ENCODE results near the gene KIF16B.

KIF16B gene

GRCh38 chr20:16283978-16284377 is 289.3 kb downstream of the KIF16B start:
- H3K9me3 ChIP-seq, result no peaks in the 10 kb centered on the region
- H3K27me3 ChIP-seq (ENCODE audit: low read depth), result no peaks in the 10 kb centered on the region
- no peak overlapping the region for H3K4me3 ChIP-seq
- DNase-seq (ENCODE audit: low spot score in 2 of 2), result no peak
- no peaks in the 10 kb centered on the region for H3K36me3 ChIP-seq (replicated peaks)
- in situ Hi-C loops (cut with MboI; ENCODE audit: low sequenced_read_pairs), result no loop called here
- H3K4me1 ChIP-seq, result no peaks in the 10 kb centered on the region

- Histone ChIP-seq H3K36me3 (replicated peaks) (no peaks in the 10 kb centered on the region), H3K4me3 (no peak overlapping the region), H3K4me1 (no peaks in the 10 kb centered on the region), H3K9me3 (no peaks in the 10 kb centered on the region), H3K27me3 (ENCODE audit: low read depth) (no peaks in the 10 kb centered on the region)
- DNase-seq (ENCODE audit: low spot score in 2 of 2), result no peak
- in situ Hi-C loops (cut with MboI; ENCODE audit: low sequenced_read_pairs), result no loop called here
Observed at GRCh38 chr20:16283307-16283706, 289.9 kb downstream of the KIF16B start.

DNA sequence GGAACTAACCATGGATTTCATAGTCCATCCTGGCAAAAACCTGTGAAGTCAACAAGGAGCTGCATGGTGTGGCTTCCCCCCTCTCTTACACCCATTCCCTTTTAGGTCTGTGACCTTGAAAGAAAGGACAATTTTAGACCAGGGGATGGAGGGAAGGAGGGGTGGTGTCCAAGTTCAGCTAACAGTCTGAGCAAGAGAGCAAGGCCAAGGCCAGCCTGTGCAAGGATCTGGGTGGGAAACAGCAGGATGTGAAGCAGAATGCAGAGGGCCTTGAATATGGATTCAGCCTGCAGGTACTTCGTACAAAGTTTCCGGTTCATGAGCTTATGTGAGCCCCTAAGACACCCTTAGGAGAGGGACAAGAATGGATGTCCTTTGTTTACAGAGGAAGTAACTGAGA is 293.0 kb downstream of the KIF16B start:
- Histone ChIP-seq H3K27me3 (ENCODE audit: low read depth) (no peaks in the 10 kb centered on the region), H3K4me3 (no peak overlapping the region), H3K4me1 (no peaks in the 10 kb centered on the region), H3K9me3 (no peaks in the 10 kb centered on the region), H3K36me3 (replicated peaks) (no peaks in the 10 kb centered on the region)
- DNase-seq (ENCODE audit: low spot score in 2 of 2), result no peak
- in situ Hi-C loops (cut with MboI; ENCODE audit: low sequenced_read_pairs), result no loop called here

DNA sequence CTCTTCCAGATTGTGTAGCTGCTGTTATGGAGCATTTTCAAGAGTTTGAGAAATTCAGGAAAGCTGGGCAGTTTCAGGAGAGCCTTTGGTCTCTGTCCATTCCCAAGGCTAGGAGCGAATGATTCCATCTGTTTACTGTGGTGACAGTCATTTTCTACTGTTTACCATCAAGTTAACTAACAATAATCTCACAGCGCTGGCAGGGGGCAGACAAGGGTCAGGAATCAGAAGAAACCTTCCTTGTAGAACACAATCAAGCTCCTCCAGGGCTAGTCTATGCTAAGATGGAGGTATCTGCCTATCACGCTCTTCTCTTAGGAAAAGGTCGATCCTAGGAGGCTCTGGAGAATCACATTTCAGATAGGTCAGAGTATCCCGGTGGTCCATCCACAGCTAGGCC is 293.9 kb downstream of the KIF16B start:
- H3K4me3 ChIP-seq, result no peak overlapping the region
- H3K4me1 ChIP-seq, result no peaks in the 10 kb centered on the region
- in situ Hi-C loops (cut with MboI; ENCODE audit: low sequenced_read_pairs), result no loop called here
- no peaks in the 10 kb centered on the region for H3K9me3 ChIP-seq
- H3K27me3 ChIP-seq (ENCODE audit: low read depth), result no peaks in the 10 kb centered on the region
- no peak for DNase-seq (ENCODE audit: low spot score in 2 of 2)
- H3K36me3 ChIP-seq (replicated peaks), result no peaks in the 10 kb centered on the region

DNA sequence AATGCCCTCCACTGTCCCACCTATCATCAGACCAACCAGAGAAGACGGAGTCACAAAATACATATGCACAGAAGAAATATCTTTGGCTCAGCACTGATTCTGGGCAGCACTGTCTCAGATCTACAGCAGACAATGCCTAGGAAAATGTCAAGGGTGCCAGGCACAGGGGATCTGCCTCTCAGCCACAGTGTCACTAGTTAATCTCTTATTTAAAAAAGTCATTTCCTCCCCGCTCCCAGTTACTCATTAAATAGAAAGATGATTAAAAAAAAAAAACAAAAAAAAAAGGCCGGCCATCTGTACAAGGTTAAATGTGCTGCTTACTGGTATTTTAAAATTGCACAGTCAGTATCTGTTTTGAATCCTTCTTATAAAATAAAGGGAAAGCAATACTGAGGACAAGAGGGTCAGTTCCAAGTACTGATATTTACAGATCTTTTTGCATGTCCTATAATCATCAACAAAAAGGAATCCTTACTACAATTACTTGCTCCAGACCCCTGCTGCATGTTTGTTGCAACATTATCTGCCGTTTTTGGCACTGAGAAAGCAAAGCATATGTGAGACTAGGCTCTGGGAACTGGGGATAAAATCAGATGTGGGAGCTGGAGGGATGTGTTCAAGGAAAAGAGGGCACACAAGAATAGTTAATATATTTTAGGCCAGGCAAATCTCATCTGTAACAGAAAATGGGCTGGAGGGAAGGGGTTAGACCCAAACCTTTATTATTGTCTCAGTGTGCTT is 299.3 kb downstream of the KIF16B start:
- H3K4me3 ChIP-seq, result no peak overlapping the region
- H3K36me3 ChIP-seq (replicated peaks), result no peaks in the 10 kb centered on the region; the same call in 1 of the 2 replicates
- H3K9me3 ChIP-seq, result no peaks in the 10 kb centered on the region
- no peaks in the 10 kb centered on the region for H3K27me3 ChIP-seq (ENCODE audit: low read depth)
- no peak for DNase-seq (ENCODE audit: low spot score in 2 of 2)
- no peaks in the 10 kb centered on the region for H3K4me1 ChIP-seq
- in situ Hi-C loops (cut with MboI; ENCODE audit: low sequenced_read_pairs), result no loop called here

- no peaks in the 10 kb centered on the region for H3K9me3 ChIP-seq
- in situ Hi-C loops (cut with MboI; ENCODE audit: low sequenced_read_pairs), result no loop called here
- H3K27me3 ChIP-seq (ENCODE audit: low read depth), result no peaks in the 10 kb centered on the region
- no peak for DNase-seq (ENCODE audit: low spot score in 2 of 2)
- H3K4me3 ChIP-seq, result no peak overlapping the region
- no peaks in the 10 kb centered on the region; the same call in 1 of the 2 replicates for H3K36me3 ChIP-seq (replicated peaks)
- no peaks in the 10 kb centered on the region for H3K4me1 ChIP-seq
Observed at GRCh38 chr20:16272780-16273360, 300.4 kb downstream of the KIF16B start.

GRCh38 chr20:16271450-16271849 is 301.8 kb downstream of the KIF16B start:
- in situ Hi-C loops (cut with MboI; ENCODE audit: low sequenced_read_pairs), result no loop called here
- H3K36me3 ChIP-seq (replicated peaks), result no peaks in the 10 kb centered on the region; the same call in 1 of the 2 replicates
- no peaks in the 10 kb centered on the region for H3K4me1 ChIP-seq

DNA sequence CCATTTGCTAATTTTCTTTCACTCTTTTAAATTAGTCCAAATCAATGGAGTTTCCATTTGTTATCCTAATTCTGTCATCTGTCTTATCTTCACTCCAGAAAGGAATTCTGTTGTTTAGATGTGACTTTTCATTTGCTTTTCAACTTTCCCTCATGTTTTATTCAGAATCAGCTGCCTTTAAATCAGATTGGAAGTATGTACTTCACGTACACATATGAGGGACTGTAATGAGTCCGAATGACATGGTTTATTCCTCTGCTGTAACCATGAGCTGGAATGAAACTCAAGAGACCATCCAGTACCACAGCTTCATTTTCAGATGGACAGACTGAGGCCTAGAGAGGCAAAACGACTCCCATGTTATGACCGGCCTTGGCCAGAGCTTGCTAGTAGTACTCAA is 302.3 kb downstream of the KIF16B start:
- no peaks in the 10 kb centered on the region for H3K27me3 ChIP-seq (ENCODE audit: low read depth)
- no peaks in the 10 kb centered on the region; the same call in 1 of the 2 replicates for H3K36me3 ChIP-seq (replicated peaks)
- no peak for DNase-seq (ENCODE audit: low spot score in 2 of 2)
- in situ Hi-C loops (cut with MboI; ENCODE audit: low sequenced_read_pairs), result no loop called here
- H3K4me3 ChIP-seq, result no peak overlapping the region
- H3K9me3 ChIP-seq, result no peaks in the 10 kb centered on the region
- H3K4me1 ChIP-seq, result no peaks in the 10 kb centered on the region

More at GRCh38 chr20:16271450-16271849, 301.8 kb downstream of the KIF16B start:
- H3K4me3 ChIP-seq, result no peak overlapping the region
- DNase-seq (ENCODE audit: low spot score in 2 of 2), result no peak
- H3K27me3 ChIP-seq (ENCODE audit: low read depth), result no peaks in the 10 kb centered on the region
- H3K9me3 ChIP-seq, result no peaks in the 10 kb centered on the region

DNA sequence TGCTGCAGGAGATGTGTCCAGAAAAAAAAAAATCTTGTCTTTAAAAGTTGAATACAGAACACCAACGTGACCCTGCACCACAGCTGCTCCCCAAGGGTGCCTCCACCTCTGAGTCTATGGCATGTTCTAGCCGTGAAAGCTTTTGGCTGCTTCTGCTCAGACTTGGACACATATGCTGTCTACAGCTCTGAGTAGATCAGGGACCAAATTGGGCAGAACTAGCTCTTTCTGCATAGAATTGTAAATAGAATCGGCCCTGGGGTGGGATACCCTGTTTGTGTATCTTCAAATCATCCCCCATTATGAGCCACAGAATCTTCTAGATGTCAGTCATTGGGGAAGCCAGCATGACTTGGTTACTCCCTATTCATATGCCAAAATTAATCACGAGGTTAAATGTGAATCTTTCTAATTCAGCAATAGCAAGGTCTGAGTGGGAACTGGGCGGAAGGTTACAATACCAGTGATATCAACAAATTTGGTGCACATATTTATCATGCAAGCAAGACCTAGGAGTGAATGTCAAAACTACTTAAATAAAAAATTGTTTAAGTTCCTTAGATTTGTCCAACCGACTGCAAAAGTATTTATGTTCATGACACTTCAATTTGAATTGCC is 302.8 kb downstream of the KIF16B start:
- DNase-seq (ENCODE audit: low spot score in 2 of 2), result no peak
- in situ Hi-C loops (cut with MboI; ENCODE audit: low sequenced_read_pairs), result no loop called here
- Histone ChIP-seq H3K4me1 (no peaks in the 10 kb centered on the region), H3K27me3 (ENCODE audit: low read depth) (no peaks in the 10 kb centered on the region), H3K9me3 (no peaks in the 10 kb centered on the region), H3K4me3 (no peak overlapping the region), H3K36me3 (replicated peaks) (no peaks in the 10 kb centered on the region; the same call in 1 of the 2 replicates)

DNA sequence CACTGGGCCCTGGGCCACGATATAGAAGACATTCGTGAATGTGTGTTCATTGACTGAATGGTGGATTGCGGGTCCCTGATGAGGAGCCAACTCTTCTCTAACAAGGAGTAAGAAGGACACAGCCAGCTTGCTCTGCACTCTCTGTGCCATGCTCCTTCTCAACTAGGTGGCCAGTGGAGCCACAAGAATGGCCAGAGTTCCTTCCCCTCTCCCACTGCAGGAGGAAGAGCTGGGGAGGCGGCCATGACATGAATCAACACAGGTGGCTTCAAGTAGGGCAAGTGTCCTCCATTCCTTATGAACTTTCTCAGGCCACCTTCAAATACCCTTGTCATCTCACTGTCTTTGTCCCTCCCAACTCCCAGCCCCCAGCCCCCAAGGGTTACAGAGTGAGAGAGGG is 305.7 kb downstream of the KIF16B start:
- Histone ChIP-seq H3K36me3 (replicated peaks) (no peaks in the 10 kb centered on the region; the same call in 1 of the 2 replicates), H3K4me3 (no peak overlapping the region), H3K27me3 (ENCODE audit: low read depth) (no peaks in the 10 kb centered on the region), H3K4me1 (no peaks in the 10 kb centered on the region), H3K9me3 (no peaks in the 10 kb centered on the region)
- DNase-seq (ENCODE audit: low spot score in 2 of 2), result no peak
- in situ Hi-C loops (cut with MboI; ENCODE audit: low sequenced_read_pairs), result no loop called here

DNA sequence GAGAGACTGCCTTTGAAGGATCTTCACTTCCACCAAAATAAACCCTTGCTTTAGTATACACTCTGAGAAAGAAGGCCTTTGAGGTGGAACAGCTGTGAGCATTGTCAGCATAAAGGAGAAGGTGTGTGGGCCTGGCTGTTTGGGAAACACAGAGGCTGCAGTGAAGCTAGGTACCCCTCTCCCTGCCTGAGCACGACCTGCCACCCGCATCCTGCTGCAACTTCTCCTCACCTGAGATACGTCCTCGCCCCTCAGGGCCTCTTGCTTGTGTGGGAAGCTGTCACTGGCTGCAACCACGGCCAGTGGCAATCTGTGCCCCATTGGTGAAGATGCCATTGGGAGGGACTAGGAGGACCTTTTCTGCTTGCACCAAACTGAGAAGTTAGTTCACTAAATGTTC is 307.9 kb downstream of the KIF16B start:
- no peaks in the 10 kb centered on the region for H3K27me3 ChIP-seq (ENCODE audit: low read depth)
- no peak for DNase-seq (ENCODE audit: low spot score in 2 of 2)
- no peak overlapping the region for H3K4me3 ChIP-seq
- H3K9me3 ChIP-seq, result no peaks in the 10 kb centered on the region
- in situ Hi-C loops (cut with MboI; ENCODE audit: low sequenced_read_pairs), result no loop called here
- no peaks in the 10 kb centered on the region for H3K36me3 ChIP-seq (replicated peaks)
- H3K4me1 ChIP-seq, result no peaks in the 10 kb centered on the region

DNA sequence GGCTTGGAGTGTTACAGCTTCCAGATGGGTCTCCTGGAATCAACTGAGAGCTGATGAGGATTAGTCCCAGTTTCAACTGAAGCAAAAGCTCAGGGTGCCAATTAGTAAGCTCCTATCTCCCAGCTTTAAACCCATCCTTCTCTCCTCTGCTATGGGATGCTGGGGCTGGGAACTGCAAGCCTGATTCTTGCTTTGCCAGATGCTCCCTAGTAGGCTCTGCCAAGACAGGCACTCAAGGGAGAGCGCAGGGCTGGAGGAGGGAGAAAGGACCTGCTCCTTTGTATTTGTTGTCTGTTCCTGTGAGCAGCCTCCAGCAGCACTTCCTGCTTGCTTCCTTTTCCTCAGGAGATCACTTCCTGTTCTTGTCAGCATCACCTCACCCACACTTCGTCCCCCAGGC is 309.7 kb downstream of the KIF16B start:
- H3K36me3 ChIP-seq (replicated peaks), result no peaks in the 10 kb centered on the region
- no peak for DNase-seq (ENCODE audit: low spot score in 2 of 2)
- no peak overlapping the region for H3K4me3 ChIP-seq
- in situ Hi-C loops (cut with MboI; ENCODE audit: low sequenced_read_pairs), result no loop called here
- no peaks in the 10 kb centered on the region for H3K4me1 ChIP-seq
- H3K27me3 ChIP-seq (ENCODE audit: low read depth), result no peaks in the 10 kb centered on the region
- H3K9me3 ChIP-seq, result no peaks in the 10 kb centered on the region

DNA sequence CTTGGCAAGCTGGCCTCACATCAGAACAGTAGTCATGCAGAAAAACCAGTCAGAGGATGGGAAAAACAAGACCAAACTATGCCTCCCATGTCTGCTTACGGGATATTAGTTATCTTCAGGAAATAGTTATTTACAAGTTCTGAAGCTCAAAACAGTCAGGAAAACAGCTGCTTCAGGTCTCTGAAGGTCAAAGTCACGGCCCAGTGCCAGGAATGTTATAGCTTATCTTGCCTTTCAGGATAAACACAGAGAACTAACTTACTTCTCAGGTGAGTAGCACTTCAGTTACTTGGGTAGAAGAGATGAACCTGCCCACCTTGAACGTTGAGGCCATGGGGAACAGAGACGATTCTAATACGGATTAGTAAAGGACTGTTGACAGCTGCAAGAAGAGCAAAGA is 310.7 kb downstream of the KIF16B start:
- no peaks in the 10 kb centered on the region for H3K4me1 ChIP-seq
- H3K4me3 ChIP-seq, result no peak overlapping the region
- in situ Hi-C loops (cut with MboI; ENCODE audit: low sequenced_read_pairs), result no loop called here
- no peaks in the 10 kb centered on the region for H3K27me3 ChIP-seq (ENCODE audit: low read depth)
- DNase-seq (ENCODE audit: low spot score in 2 of 2), result no peak
- H3K9me3 ChIP-seq, result no peaks in the 10 kb centered on the region
- H3K36me3 ChIP-seq (replicated peaks), result no peaks in the 10 kb centered on the region

DNA sequence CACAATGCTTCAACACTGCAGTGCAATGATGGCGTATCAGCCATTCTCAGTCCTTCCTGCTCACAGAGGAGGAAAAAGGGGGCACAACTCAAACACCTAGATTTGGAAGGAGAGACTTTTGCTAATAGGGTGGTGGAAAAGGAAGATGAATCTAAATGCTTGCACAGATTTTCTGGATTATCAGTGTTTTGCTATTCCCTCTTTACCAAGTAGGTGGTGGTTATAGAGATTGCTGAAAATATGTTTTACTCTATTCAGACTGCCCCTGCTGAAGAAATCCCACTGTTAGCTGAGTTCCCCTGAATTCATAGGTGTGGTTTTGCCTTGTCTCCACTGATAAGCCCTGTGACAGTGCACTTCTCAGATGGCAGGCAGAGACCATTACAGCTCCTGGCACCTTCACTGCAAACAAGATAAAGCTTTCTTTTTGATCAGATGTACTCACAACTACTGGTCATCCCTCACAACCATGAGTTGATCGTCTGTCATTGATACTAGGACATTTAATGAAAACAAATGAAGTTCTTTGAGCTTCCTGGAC is 311.4 kb downstream of the KIF16B start:
- Histone ChIP-seq H3K36me3 (replicated peaks) (no peaks in the 10 kb centered on the region), H3K4me3 (no peak overlapping the region), H3K9me3 (no peaks in the 10 kb centered on the region), H3K4me1 (no peaks in the 10 kb centered on the region), H3K27me3 (ENCODE audit: low read depth) (no peaks in the 10 kb centered on the region)
- in situ Hi-C loops (cut with MboI; ENCODE audit: low sequenced_read_pairs), result no loop called here
- no peak for DNase-seq (ENCODE audit: low spot score in 2 of 2)

Data from HAP-1 (cell line).